ENCODE data around the gene RAB3IL1. TPM values are rescaled to one million over a fixed set of nuclear protein-coding genes. Genes with fewer than 3 reads are reported as not detected.

The RAB3IL1 gene
- total RNA-seq, 1 donor, result not detected

DNA sequence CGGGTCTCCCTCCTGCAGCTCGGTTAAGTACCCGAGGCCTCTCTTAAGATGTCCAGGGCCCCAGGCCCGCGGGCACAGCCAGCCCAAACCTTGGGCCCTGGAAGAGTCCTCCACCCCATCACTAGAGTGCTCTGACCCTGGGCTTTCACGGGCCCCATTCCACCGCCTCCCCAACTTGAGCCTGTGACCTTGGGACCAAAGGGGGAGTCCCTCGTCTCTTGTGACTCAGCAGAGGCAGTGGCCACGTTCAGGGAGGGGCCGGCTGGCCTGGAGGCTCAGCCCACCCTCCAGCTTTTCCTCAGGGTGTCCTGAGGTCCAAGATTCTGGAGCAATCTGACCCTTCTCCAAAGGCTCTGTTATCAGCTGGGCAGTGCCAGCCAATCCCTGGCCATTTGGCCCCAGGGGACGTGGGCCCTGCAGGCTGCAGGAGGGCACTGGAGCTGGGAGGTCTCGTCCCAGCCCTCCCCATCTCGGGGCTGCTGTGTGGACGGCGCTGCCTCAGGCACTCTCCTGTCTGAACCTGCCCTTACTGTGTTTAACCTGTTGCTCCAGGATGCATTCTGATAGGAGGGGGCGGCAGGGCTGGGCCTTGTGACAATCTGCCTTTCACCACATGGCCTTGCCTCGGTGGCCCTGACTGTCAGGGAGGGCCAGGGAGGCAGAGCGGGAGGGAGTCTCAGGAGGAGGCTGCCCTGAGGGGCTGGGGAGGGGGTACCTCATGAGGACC is 51.0 kb downstream of the RAB3IL1 start:
- H3K4me1 ChIP-seq (ENCODE audit: insufficient read depth, low read length), result peaks cover 6% of the 10 kb centered on the region
- no peak overlapping the region for H3K4me3 ChIP-seq (ENCODE audit: low read length)
- no peaks in the 10 kb centered on the region for H3K9me3 ChIP-seq (ENCODE audit: low read depth, low read length)
- no peaks in the 10 kb centered on the region for H3K27me3 ChIP-seq (ENCODE audit: insufficient read depth, low read length)

DNA sequence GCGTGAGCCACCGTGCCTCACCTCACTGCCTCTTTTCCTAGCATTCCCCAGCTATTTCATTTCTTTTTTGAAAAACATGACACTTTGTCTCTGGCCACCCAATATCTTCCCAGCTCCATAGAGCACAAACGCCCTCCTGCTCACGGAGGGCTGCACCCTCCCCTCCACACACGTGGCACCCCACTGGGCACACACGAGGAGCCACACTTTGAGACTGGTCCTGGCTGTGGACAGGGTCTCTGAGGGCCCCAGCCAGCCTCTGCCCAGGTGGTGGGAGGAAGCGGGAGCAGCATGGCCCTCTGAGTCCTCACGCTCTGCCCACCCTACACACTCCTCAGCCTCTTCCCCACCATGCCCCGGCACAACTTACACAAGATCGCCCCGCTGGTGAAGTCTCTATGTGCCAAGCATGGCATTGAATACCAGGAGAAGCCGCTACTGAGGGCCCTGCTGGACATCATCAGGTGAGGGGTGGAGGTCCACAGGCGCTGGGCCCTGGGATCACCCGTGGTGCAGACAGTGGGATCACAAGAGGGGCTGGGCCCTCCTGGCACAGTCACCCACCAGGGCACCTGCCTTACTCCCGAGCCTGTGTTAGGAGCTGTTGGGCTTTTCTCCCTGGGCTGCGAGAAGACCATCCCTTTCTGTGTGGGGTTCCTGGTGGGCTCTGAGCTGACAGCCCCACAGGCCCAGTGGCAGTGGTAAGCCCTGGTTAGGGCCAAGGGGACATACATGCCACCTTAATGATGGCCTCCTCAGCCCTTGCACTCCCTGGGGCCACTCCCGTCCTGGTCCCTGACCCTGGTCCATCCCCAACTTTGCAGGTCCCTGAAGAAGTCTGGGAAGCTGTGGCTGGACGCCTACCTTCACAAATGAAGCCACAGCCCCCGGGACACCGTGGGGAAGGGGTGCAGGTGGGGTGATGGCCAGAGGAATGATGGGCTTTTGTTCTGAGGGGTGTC is 52.3 kb downstream of the RAB3IL1 start:
- no peaks in the 10 kb centered on the region for H3K4me1 ChIP-seq (ENCODE audit: insufficient read depth, low read length)
- no peaks in the 10 kb centered on the region for H3K9me3 ChIP-seq (ENCODE audit: low read depth, low read length)
- H3K27me3 ChIP-seq (ENCODE audit: insufficient read depth, low read length), result no peaks in the 10 kb centered on the region
- H3K4me3 ChIP-seq (ENCODE audit: low read length), result no peak overlapping the region

- H3K4me3 ChIP-seq (ENCODE audit: low read length), result no peak overlapping the region
Observed at GRCh38 chr11:61863548-61864081, 53.8 kb downstream of the RAB3IL1 start.

GRCh38 chr11:61862714-61863547 is 54.4 kb downstream of the RAB3IL1 start:
- Histone ChIP-seq H3K4me3 (ENCODE audit: low read length) (no peak overlapping the region), H3K4me1 (ENCODE audit: insufficient read depth, low read length) (no peaks in the 10 kb centered on the region), H3K27me3 (ENCODE audit: insufficient read depth, low read length) (no peaks in the 10 kb centered on the region)

More at GRCh38 chr11:61863548-61864081, 53.8 kb downstream of the RAB3IL1 start:
- Histone ChIP-seq H3K9me3 (ENCODE audit: low read depth, low read length) (no peaks in the 10 kb centered on the region), H3K4me1 (ENCODE audit: insufficient read depth, low read length) (no peaks in the 10 kb centered on the region), H3K27me3 (ENCODE audit: insufficient read depth, low read length) (no peaks in the 10 kb centered on the region)

DNA sequence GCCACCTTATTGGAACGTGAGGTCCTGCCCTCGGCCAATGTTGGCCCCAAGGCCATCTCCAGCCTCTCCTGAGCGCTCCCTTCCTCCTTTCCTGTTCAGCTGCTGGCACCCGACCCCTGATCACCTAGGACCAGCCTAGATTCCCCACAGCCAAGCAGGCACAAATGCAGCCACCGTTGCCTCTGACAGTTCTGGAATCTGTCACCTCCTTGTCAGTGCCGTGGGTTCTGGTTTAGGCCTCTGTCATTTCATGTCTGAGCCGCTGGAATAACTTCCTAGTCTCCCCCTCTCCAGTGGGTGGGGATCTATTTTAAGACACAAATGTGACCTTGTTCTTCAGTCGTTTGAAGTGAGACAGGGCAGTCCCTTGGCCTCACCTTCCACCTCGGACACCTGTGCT is 55.7 kb downstream of the RAB3IL1 start:
- H3K4me1 ChIP-seq (ENCODE audit: insufficient read depth, low read length), result no peaks in the 10 kb centered on the region
- no peaks in the 10 kb centered on the region for H3K27me3 ChIP-seq (ENCODE audit: insufficient read depth, low read length)
- no peaks in the 10 kb centered on the region for H3K9me3 ChIP-seq (ENCODE audit: low read depth, low read length)
- H3K4me3 ChIP-seq (ENCODE audit: low read length), result no peak overlapping the region

More at GRCh38 chr11:61862714-61863547, 54.4 kb downstream of the RAB3IL1 start:
- no peaks in the 10 kb centered on the region for H3K9me3 ChIP-seq (ENCODE audit: low read depth, low read length)

DNA sequence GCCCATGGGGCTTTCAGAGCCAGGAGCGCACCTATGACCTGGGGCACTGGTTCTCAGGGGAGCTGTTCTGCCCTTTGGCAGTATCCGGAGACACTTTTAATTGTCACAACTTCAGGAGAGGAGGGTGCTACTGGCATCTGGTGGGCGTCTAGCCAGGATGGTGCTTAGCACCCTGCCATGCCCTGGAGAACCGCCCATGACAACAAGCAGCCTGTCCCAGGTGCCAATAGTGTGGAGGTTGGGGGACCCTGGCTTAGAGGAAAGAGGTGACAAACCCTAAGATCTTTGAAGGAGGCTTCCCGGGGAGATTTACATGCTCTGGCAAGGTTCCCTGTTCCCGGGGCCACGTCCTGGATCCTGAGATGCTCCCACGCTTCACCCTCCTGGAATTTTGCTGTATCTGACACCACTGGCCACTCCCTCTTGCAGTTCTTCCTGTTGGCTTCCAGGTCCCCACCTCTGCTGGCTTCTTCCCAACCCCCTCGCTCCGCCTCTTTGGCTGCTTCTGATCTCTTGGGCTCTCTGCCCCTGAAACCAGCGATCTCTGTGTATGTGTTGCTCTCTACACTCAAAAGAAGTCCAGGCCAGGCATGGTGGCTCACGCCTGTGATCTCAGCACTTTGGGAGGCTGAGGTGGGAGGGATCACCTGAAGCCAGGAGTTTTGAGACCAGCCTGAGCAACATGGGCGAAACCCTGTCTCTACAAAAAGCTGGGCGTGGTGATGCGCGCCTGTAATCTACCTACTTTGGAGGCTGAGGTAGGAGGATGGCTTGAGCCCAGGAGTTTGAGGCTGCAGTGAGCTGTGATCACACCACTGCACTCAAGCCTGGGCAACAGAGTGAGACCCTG is 57.1 kb downstream of the RAB3IL1 start:
- Histone ChIP-seq H3K9me3 (ENCODE audit: low read depth, low read length) (no peaks in the 10 kb centered on the region), H3K27me3 (ENCODE audit: insufficient read depth, low read length) (no peaks in the 10 kb centered on the region), H3K4me1 (ENCODE audit: insufficient read depth, low read length) (no peaks in the 10 kb centered on the region), H3K4me3 (ENCODE audit: low read length) (no peak overlapping the region)

DNA sequence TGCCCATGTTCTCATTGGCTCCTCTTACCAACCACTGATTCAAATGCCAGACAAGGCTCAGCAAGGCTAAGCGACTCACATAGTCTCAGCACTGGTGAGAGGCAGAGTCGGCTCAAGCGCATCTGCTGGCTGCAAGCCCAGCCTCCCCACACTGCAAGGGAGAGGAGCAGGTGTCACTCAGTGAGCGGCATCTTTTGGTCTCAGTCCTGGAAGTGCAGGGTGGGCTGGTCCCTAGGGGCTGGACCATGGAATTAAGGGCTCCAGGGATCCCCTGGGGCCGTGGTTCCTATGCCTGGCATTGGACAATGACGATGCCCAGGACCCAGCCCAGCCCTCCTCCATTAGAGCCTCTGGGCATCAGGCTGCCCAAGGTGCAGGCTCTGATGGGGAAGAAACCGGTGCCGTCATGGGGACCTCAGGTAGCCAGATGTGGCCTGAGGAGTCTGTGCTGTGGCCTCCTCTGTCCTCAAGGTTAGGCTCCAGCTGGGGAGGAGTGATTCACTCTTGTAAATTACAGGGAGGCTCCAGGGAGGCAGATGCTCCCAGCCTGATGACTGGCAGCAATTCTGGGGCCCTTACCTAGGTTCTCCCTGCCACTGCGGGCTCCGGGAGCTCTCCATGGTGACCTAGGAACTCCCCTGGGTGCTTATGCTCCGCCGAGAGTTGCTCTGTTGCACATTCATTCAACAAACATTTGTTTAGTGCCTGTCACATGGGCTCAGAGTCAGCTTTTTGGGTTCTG is 61.3 kb downstream of the RAB3IL1 start:
- Histone ChIP-seq H3K27me3 (ENCODE audit: insufficient read depth, low read length) (no peaks in the 10 kb centered on the region), H3K4me1 (ENCODE audit: insufficient read depth, low read length) (no peaks in the 10 kb centered on the region), H3K4me3 (ENCODE audit: low read length) (no peak overlapping the region), H3K9me3 (ENCODE audit: low read depth, low read length) (no peaks in the 10 kb centered on the region)

DNA sequence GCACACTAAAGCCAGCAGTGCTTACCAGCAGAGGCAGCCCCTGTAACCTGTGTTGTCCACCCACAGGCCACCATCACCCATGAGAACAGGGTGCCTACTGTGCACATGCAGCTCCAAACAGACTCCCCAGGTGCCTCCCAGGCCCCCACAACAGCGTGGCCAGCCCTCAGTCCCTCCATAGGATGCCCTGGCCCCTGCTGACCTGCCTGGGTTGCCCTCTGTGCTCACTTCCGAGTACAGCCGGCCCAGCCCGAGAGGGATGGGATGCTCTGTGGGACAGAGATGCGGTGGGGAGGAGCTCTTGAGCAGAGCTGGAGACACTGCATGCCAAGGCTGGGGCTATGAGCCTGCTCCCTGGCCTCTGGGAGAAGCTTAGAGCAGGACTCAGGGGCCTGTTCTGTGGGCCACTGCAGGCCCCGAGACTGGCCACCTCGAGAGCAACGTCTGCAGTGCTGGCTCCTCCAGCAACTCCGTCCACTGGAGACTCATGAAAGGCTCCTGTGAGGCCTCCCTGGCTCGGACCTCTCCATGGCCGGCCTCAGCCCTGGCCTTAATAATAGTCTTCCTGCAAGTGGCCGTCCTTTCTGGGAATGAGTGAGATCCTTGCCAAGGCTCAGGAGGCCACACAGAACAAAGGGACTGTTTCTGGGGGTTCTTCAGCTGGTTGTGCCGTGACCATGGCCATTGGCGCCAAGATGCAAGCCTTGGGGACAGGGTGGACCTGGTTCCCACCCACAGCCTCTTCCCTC is 62.2 kb downstream of the RAB3IL1 start:
- H3K4me1 ChIP-seq (ENCODE audit: insufficient read depth, low read length), result no peaks in the 10 kb centered on the region
- no peak overlapping the region for H3K4me3 ChIP-seq (ENCODE audit: low read length)
- no peaks in the 10 kb centered on the region for H3K9me3 ChIP-seq (ENCODE audit: low read depth, low read length)
- H3K27me3 ChIP-seq (ENCODE audit: insufficient read depth, low read length), result no peaks in the 10 kb centered on the region

DNA sequence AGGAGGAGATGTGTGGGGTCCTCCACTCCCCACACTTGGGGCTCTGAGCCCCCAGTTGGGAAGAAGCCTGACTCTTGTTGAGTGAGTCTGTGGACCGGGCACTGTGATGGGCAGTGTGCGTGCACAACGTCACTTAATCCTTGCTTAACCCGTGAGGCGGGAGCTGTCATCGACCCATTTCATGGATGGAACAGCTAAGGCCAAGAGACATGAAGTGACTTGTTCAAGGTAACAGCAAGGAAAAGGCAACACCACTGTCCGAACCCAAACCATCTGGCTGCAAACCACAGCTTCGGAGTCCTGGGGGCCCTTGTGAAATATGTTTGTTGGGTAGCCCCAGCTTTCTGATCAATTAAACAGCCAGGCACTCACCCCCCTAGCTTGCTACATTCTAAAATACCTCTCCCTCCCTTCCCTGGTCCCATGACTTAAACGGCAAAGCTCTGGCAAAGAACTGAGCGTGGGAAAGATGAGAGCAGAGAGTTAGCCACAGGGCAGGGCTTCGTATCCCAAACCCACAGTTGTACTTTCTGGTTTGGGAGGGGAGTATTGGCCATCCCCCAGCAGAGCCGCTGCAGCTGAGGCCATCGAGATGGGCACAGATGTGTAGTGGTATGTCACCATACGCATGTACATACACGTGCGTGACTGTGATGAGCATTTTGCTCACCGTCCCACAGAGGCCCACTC is 63.0 kb downstream of the RAB3IL1 start:
- Histone ChIP-seq H3K27me3 (ENCODE audit: insufficient read depth, low read length) (no peaks in the 10 kb centered on the region), H3K4me1 (ENCODE audit: insufficient read depth, low read length) (no peaks in the 10 kb centered on the region), H3K9me3 (ENCODE audit: low read depth, low read length) (no peaks in the 10 kb centered on the region), H3K4me3 (ENCODE audit: low read length) (no peak overlapping the region)

- Histone ChIP-seq H3K4me1 (ENCODE audit: insufficient read depth, low read length) (no peaks in the 10 kb centered on the region), H3K27me3 (ENCODE audit: insufficient read depth, low read length) (no peaks in the 10 kb centered on the region), H3K4me3 (ENCODE audit: low read length) (no peak overlapping the region), H3K9me3 (ENCODE audit: low read depth, low read length) (no peaks in the 10 kb centered on the region)
Observed at GRCh38 chr11:61853698-61854169, 63.6 kb downstream of the RAB3IL1 start.

- Histone ChIP-seq H3K4me1 (ENCODE audit: insufficient read depth, low read length) (no peaks in the 10 kb centered on the region), H3K9me3 (ENCODE audit: low read depth, low read length) (no peaks in the 10 kb centered on the region), H3K27me3 (ENCODE audit: insufficient read depth, low read length) (no peaks in the 10 kb centered on the region), H3K4me3 (ENCODE audit: low read length) (no peak overlapping the region)
Observed at GRCh38 chr11:61851900-61852295, 65.5 kb downstream of the RAB3IL1 start.

GRCh38 chr11:61851113-61851899 is 66.1 kb downstream of the RAB3IL1 start:
- H3K4me3 ChIP-seq (ENCODE audit: low read length), result no peak overlapping the region
- H3K4me1 ChIP-seq (ENCODE audit: insufficient read depth, low read length), result no peaks in the 10 kb centered on the region
- no peaks in the 10 kb centered on the region for H3K27me3 ChIP-seq (ENCODE audit: insufficient read depth, low read length)
- no peaks in the 10 kb centered on the region for H3K9me3 ChIP-seq (ENCODE audit: low read depth, low read length)
